ENCODE measurements around the gene BSPRY. TPM values are rescaled to one million over a fixed set of nuclear protein-coding genes. Genes with fewer than 3 reads are reported as not detected.
A peak's percentile ranks its signal among the peaks of the same experiment; 100 is the strongest.

Gene BSPRY
- total RNA-seq (ENCODE audit: low replicate concordance): not detected in 2 replicates

GRCh38 chr9:113349445-113350094 is at the start of gene BSPRY:
TSS of gene BSPRY (plus strand) at chr9:113349541. CDS start at chr9:113349580, 39 bp downstream.
- H3K4me3 ChIP-seq (ENCODE audit: low read depth, low read length): peak within 1 kb of the TSS; percentile 17
- no peak for DNase-seq (ENCODE audit: low read depth)
- TF ChIP-seq CTCF (IDR thresholded peaks at IDR 0.05; ENCODE audit: insufficient read depth, low read length): no peak

- no peak overlapping the region for H3K4me3 ChIP-seq (ENCODE audit: low read depth, low read length)
- no peak for TF ChIP-seq CTCF (IDR thresholded peaks at IDR 0.05; ENCODE audit: insufficient read depth, low read length)
- peak; percentile 26 for DNase-seq (ENCODE audit: low read depth)
Observed at GRCh38 chr9:113299800-113300292, 49.5 kb upstream of the BSPRY start.

GRCh38 chr9:113301548-113301947 is 47.8 kb upstream of the BSPRY start:
- no peak for TF ChIP-seq CTCF (IDR thresholded peaks at IDR 0.05; ENCODE audit: insufficient read depth, low read length)
- no peak overlapping the region for H3K4me3 ChIP-seq (ENCODE audit: low read depth, low read length)
- DNase-seq (ENCODE audit: low read depth): no peak

GRCh38 chr9:113302792-113303418 is 46.4 kb upstream of the BSPRY start, which contains the start of gene RNF183:
TSS of gene RNF183 (minus strand) at chr9:113303376. CDS start at chr9:113298184, 5,192 bp downstream.
- TF ChIP-seq CTCF (IDR thresholded peaks at IDR 0.05; ENCODE audit: insufficient read depth, low read length): no peak
- no peak for DNase-seq (ENCODE audit: low read depth)
- H3K4me3 ChIP-seq (ENCODE audit: low read depth, low read length): no peak within 1 kb of the TSS

GRCh38 chr9:113306566-113306965 is 42.8 kb upstream of the BSPRY start:
- no peak for DNase-seq (ENCODE audit: low read depth)
- no peak for TF ChIP-seq CTCF (IDR thresholded peaks at IDR 0.05; ENCODE audit: insufficient read depth, low read length)
- no peak overlapping the region for H3K4me3 ChIP-seq (ENCODE audit: low read depth, low read length)

- DNase-seq (ENCODE audit: low read depth): no peak
- no peak for TF ChIP-seq CTCF (IDR thresholded peaks at IDR 0.05; ENCODE audit: insufficient read depth, low read length)
- H3K4me3 ChIP-seq (ENCODE audit: low read depth, low read length): no peak overlapping the region
Observed at GRCh38 chr9:113307396-113307975, 41.9 kb upstream of the BSPRY start.
